MM.1S (cell line): ENCODE data around the gene ENOX1.

ENCODE experiments used
- DNase-seq: peaks from one replicate; pipeline ENCODE4 v3.0.0-alpha.2; 2015
- H2AFZ ChIP-seq: fragments of 300-600 bp; sonication (generic); 2 replicates; pipeline ENCODE4 v1.6.0; 2016; ENCODE audit warnings: antibody characterized with exemption, low read length
- H3F3A ChIP-seq: fragments of 300-600 bp; sonication (generic); 2 replicates; pipeline ENCODE4 v1.6.1; 2016; ENCODE audit warnings: mild to moderate bottlenecking, antibody characterized with exemption, low read length, moderate library complexity, mixed read lengths; ENCODE audit not compliant: insufficient read depth
- H3K27ac ChIP-seq: fragments of 300-600 bp; sonication (generic); 2 replicates; pipeline ENCODE4 v1.5.1; 2016; ENCODE audit warnings: mild to moderate bottlenecking, low read length
- H3K27me3 ChIP-seq: fragments of 300-600 bp; sonication (generic); replicated peaks from 2 replicates; pipeline ENCODE4 v1.6.0; 2016; ENCODE audit warnings: low read length; ENCODE audit not compliant: insufficient read depth
- H3K36me3 ChIP-seq: fragments of 300-600 bp; sonication (generic); replicated peaks from 2 replicates; pipeline ENCODE4 v1.6.1; 2016; ENCODE audit warnings: mild to moderate bottlenecking, low read length, mixed read lengths; ENCODE audit not compliant: insufficient read depth
- H3K4me1 ChIP-seq: fragments of 300-600 bp; sonication (generic); 2 replicates; pipeline ENCODE4 v1.6.1; 2016; ENCODE audit warnings: low read length, mixed read lengths
- H3K4me2 ChIP-seq: fragments of 300-600 bp; sonication (generic); 2 replicates; pipeline ENCODE4 v1.6.0; 2016; ENCODE audit warnings: low read depth, low read length
- H3K4me3 ChIP-seq: fragments of 300-600 bp; sonication (generic); 2 replicates; pipeline ENCODE4 v1.5.1; 2016; ENCODE audit warnings: low read length, mixed read lengths
- H3K79me2 ChIP-seq: fragments of 300-600 bp; sonication (generic); 2 replicates; pipeline ENCODE4 v1.6.1; 2016; ENCODE audit warnings: mixed run types, low read length, mixed read lengths
- H3K9ac ChIP-seq: fragments of 300-600 bp; sonication (generic); 2 replicates; pipeline ENCODE4 v1.6.1; 2016; ENCODE audit warnings: low read length, mixed read lengths
- H3K9me2 ChIP-seq: fragments of 300-600 bp; sonication (generic); replicated peaks from 2 replicates; pipeline ENCODE4 v1.6.1; 2016; ENCODE audit warnings: mild to moderate bottlenecking, low read length, mixed read lengths; ENCODE audit not compliant: insufficient read depth
- H3K9me3 ChIP-seq: fragments of 300-600 bp; sonication (generic); replicated peaks from 2 replicates; pipeline ENCODE4 v1.6.1; 2016; ENCODE audit warnings: mild to moderate bottlenecking, low read length, mixed read lengths; ENCODE audit not compliant: insufficient read depth
- H4K20me1 ChIP-seq: fragments of 300-600 bp; sonication (generic); 2 replicates; pipeline ENCODE4 v1.6.1; 2016; ENCODE audit warnings: mild to moderate bottlenecking, low read length, moderate library complexity, mixed read lengths; ENCODE audit not compliant: insufficient read depth
- EZH2 ChIP-seq: fragments of 300-600 bp; sonication (generic); optimal IDR thresholded peaks from 2 replicates; pipeline ENCODE3; 2017; ENCODE audit warnings: low read depth, mild to moderate bottlenecking, antibody characterized with exemption, low read length, mixed read lengths
- EZH2phosphoT487 ChIP-seq: fragments of 300-600 bp; sonication (generic); IDR thresholded peaks from 2 replicates; pipeline ENCODE4 v1.6.1; 2018; ENCODE audit warnings: antibody characterized with exemption, low read length
- TF ChIP-seq, protein P1 (sequence below): fragments of 300-600 bp; sonication (generic); IDR thresholded peaks from 2 replicates; pipeline ENCODE4 v1.5.1; 2016; ENCODE audit warnings: antibody characterized with exemption, low read length, mixed read lengths

Gene ENOX1

DNA sequence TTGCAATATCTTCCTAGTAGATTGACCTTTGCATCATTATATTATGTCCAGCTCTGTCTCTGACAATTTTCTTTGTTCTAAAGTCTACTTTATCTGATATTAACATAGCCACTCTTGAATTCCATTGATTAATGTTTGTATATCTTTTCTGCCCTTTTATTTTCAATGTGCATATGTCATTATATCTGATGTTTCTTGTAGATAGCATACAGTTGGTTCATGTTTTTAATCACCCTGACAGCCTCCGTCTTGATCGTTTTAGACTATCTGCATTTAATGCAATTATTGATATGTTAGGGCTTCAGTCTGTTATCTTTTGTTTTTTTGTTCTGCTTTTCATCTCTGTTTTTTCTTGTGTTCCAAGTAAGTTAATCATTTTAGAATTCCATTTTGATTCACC is 159.8 kb downstream of the ENOX1 start:
- H3K9ac ChIP-seq = no peak overlapping the region
- H3K79me2 ChIP-seq = no peaks in the 10 kb centered on the region
- H3K4me1 ChIP-seq = no peaks in the 10 kb centered on the region
- no peaks in the 10 kb centered on the region for H3K9me3 ChIP-seq
- H3K4me3 ChIP-seq = no peak overlapping the region
- H3K27me3 ChIP-seq = no peaks in the 10 kb centered on the region
- no peaks in the 10 kb centered on the region for H4K20me1 ChIP-seq
- TF ChIP-seq EZH2phosphoT487 (no peak), EZH2 (no peak)
- TF ChIP-seq, protein P1, sequence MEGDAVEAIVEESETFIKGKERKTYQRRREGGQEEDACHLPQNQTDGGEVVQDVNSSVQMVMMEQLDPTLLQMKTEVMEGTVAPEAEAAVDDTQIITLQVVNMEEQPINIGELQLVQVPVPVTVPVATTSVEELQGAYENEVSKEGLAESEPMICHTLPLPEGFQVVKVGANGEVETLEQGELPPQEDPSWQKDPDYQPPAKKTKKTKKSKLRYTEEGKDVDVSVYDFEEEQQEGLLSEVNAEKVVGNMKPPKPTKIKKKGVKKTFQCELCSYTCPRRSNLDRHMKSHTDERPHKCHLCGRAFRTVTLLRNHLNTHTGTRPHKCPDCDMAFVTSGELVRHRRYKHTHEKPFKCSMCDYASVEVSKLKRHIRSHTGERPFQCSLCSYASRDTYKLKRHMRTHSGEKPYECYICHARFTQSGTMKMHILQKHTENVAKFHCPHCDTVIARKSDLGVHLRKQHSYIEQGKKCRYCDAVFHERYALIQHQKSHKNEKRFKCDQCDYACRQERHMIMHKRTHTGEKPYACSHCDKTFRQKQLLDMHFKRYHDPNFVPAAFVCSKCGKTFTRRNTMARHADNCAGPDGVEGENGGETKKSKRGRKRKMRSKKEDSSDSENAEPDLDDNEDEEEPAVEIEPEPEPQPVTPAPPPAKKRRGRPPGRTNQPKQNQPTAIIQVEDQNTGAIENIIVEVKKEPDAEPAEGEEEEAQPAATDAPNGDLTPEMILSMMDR = no peak
- no peak overlapping the region for H3K27ac ChIP-seq
- H3F3A ChIP-seq = no peaks in the 10 kb centered on the region
- H3K9me2 ChIP-seq = no peaks in the 10 kb centered on the region
- H3K4me2 ChIP-seq = no peak overlapping the region
- no peak for DNase-seq
- H2AFZ ChIP-seq = no peak overlapping the region
- no peaks in the 10 kb centered on the region for H3K36me3 ChIP-seq

- no peaks in the 10 kb centered on the region for H3K4me1 ChIP-seq
- DNase-seq = no peak
- no peaks in the 10 kb centered on the region for H3K9me3 ChIP-seq
- H3F3A ChIP-seq = no peaks in the 10 kb centered on the region
- no peaks in the 10 kb centered on the region for H3K9me2 ChIP-seq
- no peak for TF ChIP-seq EZH2phosphoT487
- no peak for TF ChIP-seq EZH2
- TF ChIP-seq, protein P1 = no peak
- no peak overlapping the region for H2AFZ ChIP-seq
- H3K79me2 ChIP-seq = no peaks in the 10 kb centered on the region
- no peaks in the 10 kb centered on the region for H3K36me3 ChIP-seq
- H3K27ac ChIP-seq = no peak overlapping the region
- H3K4me3 ChIP-seq = no peak overlapping the region
- H3K4me2 ChIP-seq = no peak overlapping the region
- H3K27me3 ChIP-seq = no peaks in the 10 kb centered on the region
- H4K20me1 ChIP-seq = no peaks in the 10 kb centered on the region
- no peak overlapping the region for H3K9ac ChIP-seq
Observed at GRCh38 chr13:43614063-43614462, 172.7 kb downstream of the ENOX1 start.

DNA sequence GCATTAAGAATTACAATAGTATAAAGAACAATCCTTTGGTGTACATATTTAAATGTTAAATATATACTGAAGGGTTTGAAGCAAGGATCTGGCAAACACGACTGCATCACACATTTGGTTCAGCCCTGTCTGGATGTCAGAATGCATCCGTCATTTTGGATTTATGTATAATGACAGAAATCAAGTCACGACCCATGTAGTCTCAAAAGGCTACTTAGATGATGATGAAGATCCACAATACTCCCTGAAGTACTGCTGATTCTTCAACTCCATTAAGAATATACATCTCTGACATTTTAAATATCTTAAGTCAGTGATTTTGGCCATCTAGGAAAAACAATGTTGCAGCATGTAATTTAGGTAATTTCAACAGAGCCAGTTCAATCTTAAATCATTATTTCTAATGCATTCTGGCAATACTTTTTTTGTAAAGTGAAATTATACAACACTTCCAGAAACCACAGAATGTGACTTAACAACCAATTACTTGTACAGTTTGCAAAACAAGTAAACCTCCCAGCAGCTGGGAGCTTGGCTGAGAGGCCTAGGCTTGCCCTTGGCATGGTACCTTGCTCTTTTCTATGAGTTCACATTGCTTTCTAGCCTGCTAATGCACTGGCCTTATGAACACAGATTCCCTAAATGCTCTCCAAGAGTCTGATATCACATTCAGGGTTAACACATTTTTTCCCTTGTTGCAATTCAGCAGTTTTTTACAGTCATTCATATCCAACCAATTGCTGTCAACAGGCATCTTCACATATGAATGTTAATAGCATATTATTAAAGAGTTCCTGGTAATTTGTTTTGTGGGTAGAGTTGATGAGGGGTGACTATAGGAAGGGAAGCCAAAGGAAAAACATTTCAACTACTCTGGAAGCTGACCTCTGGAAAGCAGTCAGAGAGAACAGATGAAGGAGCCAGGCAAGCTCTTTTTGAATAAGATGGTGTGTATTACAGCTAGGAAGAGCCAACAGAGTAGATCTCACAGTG is 175.2 kb downstream of the ENOX1 start:
- Histone ChIP-seq H3K36me3 (no peaks in the 10 kb centered on the region), H3K9me2 (no peaks in the 10 kb centered on the region), H3K9ac (no peak overlapping the region), H3K27me3 (no peaks in the 10 kb centered on the region), H3F3A (no peaks in the 10 kb centered on the region), H3K9me3 (no peaks in the 10 kb centered on the region), H4K20me1 (no peaks in the 10 kb centered on the region), H2AFZ (no peak overlapping the region), H3K79me2 (no peaks in the 10 kb centered on the region), H3K27ac (no peak overlapping the region), H3K4me3 (no peak overlapping the region), H3K4me1 (no peaks in the 10 kb centered on the region), H3K4me2 (no peak overlapping the region)
- TF ChIP-seq, protein P1 = no peak
- DNase-seq = no peak
